ENCODE data around the gene TSPAN9. TPM values are rescaled to one million over a fixed set of nuclear protein-coding genes. Genes with fewer than 3 reads are reported as not detected.

Gene TSPAN9
- total and polyA plus RNA-seq, 4 donors, result 23.0 to 72.3 (median 33.9) TPM

- Histone ChIP-seq H3K27ac (ENCODE audit: low read depth in 1 of 2, low read length in 1 of 2) (peak overlapping the region in 1 of 2 donors; percentile 58), H3K4me1 (ENCODE audit: control insufficient read depth in 5 of 5, insufficient read depth in 5 of 5, low read length in 5 of 5) (peaks cover 8 to 34% (median 14%) of the 10 kb centered on the region in 5 donors), H3K36me3 (ENCODE audit: control insufficient read depth in 4 of 4, insufficient read depth in 4 of 4, low read length in 4 of 4) (no peaks in the 10 kb centered on the region), H3K4me3 (no peak overlapping the region), H3K9me3 (ENCODE audit: control insufficient read depth in 4 of 4, insufficient read depth in 3 of 4, low read length in 3 of 4) (no peaks in the 10 kb centered on the region), H3K27me3 (ENCODE audit: control insufficient read depth in 3 of 3, insufficient read depth in 3 of 3, low read length in 2 of 3) (no peaks in the 10 kb centered on the region), H3K9ac (ENCODE audit: insufficient read depth in 1 of 2, low read length in 2 of 2) (no peak overlapping the region)
- ATAC-seq (ENCODE audit: insufficient read depth, low FRiP score) (no peak), DNase-seq (no peak)
- TF ChIP-seq CTCF (IDR thresholded peaks at IDR 0.05; ENCODE audit: control extremely low read depth, extremely low read depth), result no peak
- 60 to 72% methylated on average over 11 of the region's 11 CpGs for WGBS, 2 donors
These were observed 169.9 kb downstream of the TSPAN9 start for GRCh38 chr12:3247077-3247476.

- H3K27me3 ChIP-seq (ENCODE audit: control insufficient read depth in 3 of 3, insufficient read depth in 3 of 3, low read length in 2 of 3), result no peaks in the 10 kb centered on the region
- no peak overlapping the region for H3K4me3 ChIP-seq
- H3K4me1 ChIP-seq (ENCODE audit: control insufficient read depth in 5 of 5, insufficient read depth in 5 of 5, low read length in 5 of 5), result peaks cover 8 to 39% (median 16%) of the 10 kb centered on the region in 5 donors
- TF ChIP-seq CTCF (IDR thresholded peaks at IDR 0.05; ENCODE audit: control extremely low read depth, extremely low read depth), result no peak
- no peaks in the 10 kb centered on the region for H3K9me3 ChIP-seq (ENCODE audit: control insufficient read depth in 4 of 4, insufficient read depth in 3 of 4, low read length in 3 of 4)
- H3K36me3 ChIP-seq (ENCODE audit: control insufficient read depth in 4 of 4, insufficient read depth in 4 of 4, low read length in 4 of 4), result no peaks in the 10 kb centered on the region
- no peak overlapping the region for H3K9ac ChIP-seq (ENCODE audit: insufficient read depth in 1 of 2, low read length in 2 of 2)
- H3K27ac ChIP-seq (ENCODE audit: low read depth in 1 of 2, low read length in 1 of 2), result peak overlapping the region in 1 of 2 donors; percentile 58
- 86 to 87% methylated on average over 9 of the region's 9 CpGs for WGBS, 2 donors
- ATAC-seq (ENCODE audit: insufficient read depth, low FRiP score), result no peak
- DNase-seq, result no peak
These were observed 170.5 kb downstream of the TSPAN9 start for GRCh38 chr12:3247629-3248161.

GRCh38 chr12:3249081-3249800 is 172.1 kb downstream of the TSPAN9 start:
- WGBS, 2 donors, result 63 to 68% methylated on average over 16 of the region's 16 CpGs

More at GRCh38 chr12:3249081-3249800, 172.1 kb downstream of the TSPAN9 start:
- TF ChIP-seq CTCF (IDR thresholded peaks at IDR 0.05; ENCODE audit: control extremely low read depth, extremely low read depth), result no peak
- ATAC-seq (ENCODE audit: insufficient read depth, low FRiP score) (no peak), DNase-seq (no peak)
- Histone ChIP-seq H3K4me1 (ENCODE audit: control insufficient read depth in 5 of 5, insufficient read depth in 5 of 5, low read length in 5 of 5) (peaks cover 8 to 54% (median 25%) of the 10 kb centered on the region in 5 donors), H3K27ac (ENCODE audit: low read depth in 1 of 2, low read length in 1 of 2) (peak overlapping the region; percentile 41 to 90), H3K9me3 (ENCODE audit: control insufficient read depth in 4 of 4, insufficient read depth in 3 of 4, low read length in 3 of 4) (no peaks in the 10 kb centered on the region), H3K4me3 (no peak overlapping the region), H3K9ac (ENCODE audit: insufficient read depth in 1 of 2, low read length in 2 of 2) (no peak overlapping the region), H3K27me3 (ENCODE audit: control insufficient read depth in 3 of 3, insufficient read depth in 3 of 3, low read length in 2 of 3) (no peaks in the 10 kb centered on the region), H3K36me3 (ENCODE audit: control insufficient read depth in 4 of 4, insufficient read depth in 4 of 4, low read length in 4 of 4) (no peaks in the 10 kb centered on the region)
